Heart left ventricle (tissue), 13 donors: ENCODE data around the gene NUP42.

ENCODE experiments used
- CTCF ChIP-seq, 12 donors: fragments of 200-600 bp; sonication (generic) in 4 of 12; IDR thresholded peaks; one replicate each; pipeline versions ENCODE4 v1.5.0 to v1.8.0; 2018 to 2022; ENCODE audit warnings: antibody characterized with exemption in 12 of 12, mild to moderate bottlenecking in 5 of 12
- POLR2A ChIP-seq, 2 donors: fragments of 450-650 bp; IDR thresholded peaks; one replicate each; pipeline ENCODE4 v1.6.1; 2017; ENCODE audit warnings: antibody characterized with exemption in 2 of 2, mild to moderate bottlenecking in 2 of 2, moderate library complexity in 2 of 2
- donor health status: ischemic (EF 13 %, LVEDD 7.1; RV severe dilation, severe dysfunction).
- donor health status: DM: no; HTN: yes; CAD: no.
- donor health status: DM: no; HTN: no; CAD: no.
- donor health status: ischemic (EF 25% LVEDD 6.9; RV normal size, moderate dysfunction).
- donor health status: ischemic (EF 25% LVEDD 5.7; RV mildly dilated, moderate dysfunction).
- donor health status: ischemic (EF 35%, LVEDD 5.7; RV mildly dilated, moderate dysfunction).
- donor health status: nonischemic (EF 11% LVEDD 7.7; RV severe dilation, severe dysfunction).
- donor health status: DM: yes; HTN: yes; CAD: no.
- donor health status: PGD.
- donor health status: ischemic (EF 29% LVEDD 5.4; RV normal size, mild dysfunction).
- donor health status: nonischemic (EF 23%, LVEDD 6.1; RV moderate dilation, normal function).

- TF ChIP-seq CTCF (IDR thresholded peaks at IDR 0.05) (no peak), POLR2A (IDR thresholded peaks at IDR 0.05) (no peak)
These were observed 23.3 kb upstream of the NUP42 start for GRCh38 chr7:23158546-23158945.
